G401.6 (cell line): ENCODE results near the gene FAM234A.

ENCODE experiments used
- FAIRE-seq: peaks from 2 replicates; lab custom pipeline; 2012; peaks lifted over from hg19 to GRCh38; lab: Jason Lieb, UNC

FAM234A gene

DNA sequence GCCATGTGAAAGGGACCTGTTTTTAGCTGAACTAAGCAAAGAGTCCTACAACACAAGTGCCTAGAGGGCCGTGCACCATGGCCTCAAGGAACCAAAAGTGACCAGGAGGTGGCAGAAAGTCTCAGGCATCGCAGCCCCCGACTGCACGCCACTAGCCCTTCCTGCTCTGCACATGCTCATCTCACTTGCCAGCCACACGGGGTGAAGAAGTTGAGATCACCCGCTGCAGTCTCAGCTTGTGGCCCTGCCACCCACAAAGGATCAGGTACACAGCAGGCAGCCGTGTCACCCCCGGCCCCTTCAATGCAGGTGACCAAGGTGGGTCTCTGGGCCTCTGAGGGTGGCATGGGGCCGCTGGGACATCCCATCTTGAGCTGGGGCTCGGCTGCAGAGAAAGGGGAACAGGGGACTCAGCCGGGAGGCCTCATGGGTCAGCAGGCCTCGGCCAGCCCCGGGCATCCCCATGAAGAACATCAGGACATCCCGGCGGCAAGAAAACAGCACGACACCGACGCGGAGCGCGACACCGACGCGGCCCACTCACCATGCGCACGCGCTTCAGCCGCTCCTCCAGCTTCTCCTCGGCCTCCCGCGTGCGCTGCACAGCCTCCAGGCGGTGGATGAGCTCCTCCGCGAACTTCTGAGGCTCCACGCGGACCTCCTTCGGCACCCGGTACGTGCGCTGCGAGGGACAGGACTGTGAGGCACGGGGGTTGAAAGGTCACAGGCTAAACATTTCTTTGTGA, 69.3 kb downstream of the FAM234A start:
- FAIRE-seq, result no peak

DNA sequence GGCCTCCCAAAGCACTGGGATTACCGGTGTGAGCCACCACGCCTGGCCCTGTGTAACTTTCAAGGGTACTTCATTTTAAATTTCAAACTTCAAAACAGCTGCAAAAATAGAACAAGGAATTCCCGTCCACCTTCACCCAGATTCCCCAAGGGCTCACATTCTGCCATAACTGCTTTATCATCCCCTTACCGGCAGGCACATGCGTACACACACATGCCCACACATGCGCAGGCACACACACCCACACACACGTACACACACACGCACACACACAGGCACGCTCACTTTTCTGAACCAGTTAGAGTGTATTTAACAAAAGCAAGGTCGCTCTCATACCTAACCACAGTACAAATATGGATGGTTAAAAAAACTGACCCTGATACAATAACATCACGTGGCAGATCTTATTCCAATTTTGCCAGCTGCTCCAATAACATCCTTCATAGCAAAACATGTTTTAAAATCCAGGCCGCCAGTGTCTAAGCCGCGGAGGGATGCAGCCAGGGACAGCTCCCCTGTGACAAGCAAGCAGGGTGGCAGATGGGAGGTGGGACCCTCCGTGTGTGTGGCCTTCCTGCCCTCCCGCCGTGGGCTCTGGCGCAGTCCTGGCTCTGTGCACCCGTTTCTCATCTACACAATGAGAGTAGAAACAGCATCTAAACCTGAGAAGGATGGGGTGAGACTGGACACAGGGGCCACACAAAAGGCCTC, 71.5 kb downstream of the FAM234A start:
- no peak for FAIRE-seq

DNA sequence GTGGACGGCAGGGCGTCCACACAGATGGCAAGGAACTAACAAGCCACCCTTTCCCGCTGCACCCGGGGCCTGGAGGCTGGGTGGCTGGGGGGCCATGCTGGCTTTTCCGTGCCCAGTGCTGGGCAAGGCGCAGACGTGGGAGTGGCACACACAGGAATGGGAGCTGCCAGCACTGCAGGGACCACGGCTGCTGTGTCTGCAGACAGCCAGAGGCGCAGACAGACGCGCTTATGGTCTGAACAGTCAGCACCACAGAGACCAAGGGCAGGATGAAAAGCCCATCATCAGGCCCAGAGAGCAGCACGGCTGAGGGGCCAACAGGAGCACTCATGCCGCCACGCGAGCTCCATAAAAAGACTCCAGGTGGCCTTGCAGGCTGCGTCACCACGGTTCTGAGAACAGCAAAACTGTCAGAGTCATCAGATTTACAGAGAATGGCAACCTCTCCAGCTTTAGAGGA, 72.3 kb downstream of the FAM234A start:
- no peak for FAIRE-seq

DNA sequence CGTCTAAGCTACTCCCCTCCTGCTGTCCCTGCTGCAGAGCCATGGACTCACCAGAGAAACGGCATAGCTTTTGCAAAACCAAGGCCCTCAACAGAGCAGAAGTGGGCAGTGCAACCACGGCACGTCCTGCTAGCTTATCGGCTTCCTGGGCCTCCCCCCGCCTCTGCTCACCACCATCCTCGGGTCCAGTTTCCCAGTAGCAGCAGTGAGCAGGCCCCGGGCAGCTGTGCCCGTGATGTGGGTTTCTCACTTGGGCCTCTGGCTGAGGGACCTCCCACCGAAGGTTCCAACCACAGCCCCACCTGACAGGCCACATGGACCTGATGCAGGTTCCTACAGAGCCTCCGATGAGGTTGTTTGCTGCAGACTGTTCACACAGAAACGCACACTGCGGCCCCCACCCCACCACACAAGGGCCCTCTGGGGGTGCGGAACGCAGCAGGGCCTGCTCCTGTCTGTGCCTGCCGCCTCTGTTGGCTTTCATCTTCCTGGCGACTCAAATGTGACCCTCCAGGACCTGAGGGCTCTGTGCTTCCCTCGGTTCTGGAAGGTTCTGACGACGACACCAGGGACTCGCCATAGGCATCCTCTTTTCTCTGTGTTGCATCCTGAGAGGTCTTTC, 73.2 kb downstream of the FAM234A start:
- FAIRE-seq, result no peak

DNA sequence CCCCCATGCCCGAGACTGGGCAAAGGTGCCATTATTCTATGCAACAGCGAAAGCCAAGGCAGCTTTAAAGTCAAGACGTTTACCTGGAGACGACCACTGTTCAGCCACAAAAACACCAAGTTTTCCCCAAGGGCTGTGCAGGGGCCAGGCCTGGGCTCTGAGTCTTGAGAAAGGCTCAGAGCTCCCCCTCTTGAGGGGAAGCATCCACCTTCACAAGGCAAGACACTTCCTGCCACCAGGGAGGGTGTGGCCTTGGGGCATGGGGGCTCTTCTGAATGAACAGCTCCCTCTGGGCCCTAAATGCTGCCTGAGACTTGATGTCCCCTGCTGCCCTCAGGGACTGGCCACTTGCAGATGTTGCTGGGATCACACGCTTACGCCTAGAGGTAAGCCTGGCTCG, 74.9 kb downstream of the FAM234A start:
- no peak for FAIRE-seq

GRCh38 chr16:311725-312124, 77.1 kb downstream of the FAM234A start:
- no peak for FAIRE-seq

DNA sequence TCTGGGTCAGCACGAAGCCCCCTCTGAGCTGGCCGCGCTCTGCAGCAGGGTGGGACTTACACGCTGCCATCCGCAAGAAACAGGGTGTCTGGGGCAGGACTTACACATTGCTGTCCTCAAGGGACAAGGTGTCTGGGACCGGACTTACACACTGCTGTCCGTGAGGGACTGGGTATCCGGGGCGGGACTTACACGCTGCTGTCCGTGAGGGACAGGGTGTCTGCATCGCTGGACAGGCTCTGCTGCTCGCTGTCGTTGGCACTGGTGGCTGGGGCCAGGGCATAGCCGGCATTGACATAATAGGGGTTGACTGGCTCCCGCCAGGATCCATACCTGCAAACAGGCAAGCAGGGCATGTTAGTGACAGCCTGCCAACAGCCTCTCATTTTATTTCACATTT, 79.7 kb downstream of the FAM234A start:
- FAIRE-seq, result no peak

- FAIRE-seq, result no peak
Measured at GRCh38 chr16:314795-315299, 80.2 kb downstream of the FAM234A start.
